SK-N-SH treated with all-trans-retinoic acid at 6 μM for 48 hours (cell line): ENCODE data around the gene DAAM2.

Source experiments
- ATAC-seq: fragments of 200-7000 bp; cut with Tn5 transposase; 3 replicates; pipeline ENCODE4 v1.9.1; 2020; ENCODE audit warnings: mild to moderate bottlenecking, moderate library complexity
- ARNTL ChIP-seq: fragments of 450-650 bp; formaldehyde crosslinking; IDR thresholded peaks from 2 replicates; pipeline ENCODE4 v1.5.0; 2020; ENCODE audit warnings: low read depth, mild to moderate bottlenecking, moderate library complexity, borderline replicate concordance
- BACH2 ChIP-seq: fragments of 250-450 bp; sonication (Bioruptor Pico); IDR thresholded peaks from 2 replicates; pipeline ENCODE4 v1.9.0; 2021; ENCODE audit warnings: mild to moderate bottlenecking, borderline replicate concordance
- CSDC2 ChIP-seq: fragments of 250-450 bp; sonication (Bioruptor Pico); IDR thresholded peaks from 2 replicates; pipeline ENCODE4 v1.5.0; 2020; ENCODE audit warnings: mild to moderate bottlenecking, moderate library complexity
- ESRRG ChIP-seq: fragments of 250-450 bp; sonication (Bioruptor Pico); IDR thresholded peaks from 2 replicates; pipeline ENCODE4 v1.6.1; 2021; ENCODE audit warnings: mild to moderate bottlenecking
- GLIS3 ChIP-seq: fragments of 250-450 bp; sonication (Bioruptor Pico); IDR thresholded peaks from 2 replicates; pipeline ENCODE4 v1.5.0; 2020; ENCODE audit warnings: mild to moderate bottlenecking, moderate library complexity
- ISL1 ChIP-seq: fragments of 250-450 bp; sonication (Bioruptor Pico); IDR thresholded peaks from 2 replicates; pipeline ENCODE4 v2.1.2; 2022; ENCODE audit warnings: mild to moderate bottlenecking, moderate library complexity
- OSR1 ChIP-seq: fragments of 250-450 bp; sonication (Bioruptor Pico); IDR thresholded peaks from 2 replicates; pipeline ENCODE4 v1.8.0; 2022; ENCODE audit warnings: moderate library complexity, mild to moderate bottlenecking, inconsistent platforms
- PPARA ChIP-seq: fragments of 250-450 bp; sonication (Bioruptor Pico); IDR thresholded peaks from 2 replicates; pipeline ENCODE4 v1.5.0; 2020; ENCODE audit warnings: mild to moderate bottlenecking, borderline replicate concordance
- SNAI2 ChIP-seq: fragments of 250-450 bp; sonication (Bioruptor Pico); IDR thresholded peaks from 2 replicates; pipeline ENCODE4 v1.5.0; 2020; ENCODE audit warnings: mild to moderate bottlenecking, moderate library complexity
- TCF4 ChIP-seq: fragments of 250-450 bp; sonication (Bioruptor Pico); IDR thresholded peaks from 2 replicates; pipeline ENCODE4 v1.8.0; 2021; ENCODE audit warnings: mild to moderate bottlenecking, moderate library complexity, borderline replicate concordance
- TOX ChIP-seq: fragments of 250-450 bp; sonication (Bioruptor Pico); IDR thresholded peaks from 2 replicates; pipeline ENCODE4 v1.8.0; 2021; ENCODE audit warnings: mild to moderate bottlenecking, moderate library complexity, borderline replicate concordance
- ZC3H10 ChIP-seq: fragments of 250-450 bp; sonication (Bioruptor Pico); IDR thresholded peaks from 2 replicates; pipeline ENCODE4 v1.5.1; 2021; ENCODE audit warnings: mild to moderate bottlenecking, moderate library complexity
- ZFP3 ChIP-seq: fragments of 250-450 bp; sonication (Bioruptor Pico); IDR thresholded peaks from 2 replicates; pipeline ENCODE4 v1.5.0; 2020; ENCODE audit warnings: mild to moderate bottlenecking, moderate library complexity
- ZFP30 ChIP-seq: fragments of 450-650 bp; formaldehyde crosslinking; IDR thresholded peaks from 2 replicates; pipeline ENCODE4 v1.5.0; 2022; ENCODE audit warnings: mild to moderate bottlenecking, moderate library complexity
- ZNF565 ChIP-seq: fragments of 450-650 bp; formaldehyde crosslinking; conservative IDR thresholded peaks from 2 replicates; pipeline ENCODE4 v1.5.0; 2020; ENCODE audit warnings: low read depth, mild to moderate bottlenecking, moderate library complexity
- ZNF70 ChIP-seq: fragments of 450-650 bp; formaldehyde crosslinking; IDR thresholded peaks from 2 replicates; pipeline ENCODE4 v1.5.0; 2020; ENCODE audit warnings: mild to moderate bottlenecking, moderate library complexity
- ZNF8 ChIP-seq: fragments of 450-650 bp; formaldehyde crosslinking; IDR thresholded peaks from 2 replicates; pipeline ENCODE4 v1.5.0; 2020; ENCODE audit warnings: mild to moderate bottlenecking, moderate library complexity
- TF ChIP-seq, protein P1 (sequence below): fragments of 250-450 bp; sonication (Bioruptor Pico); IDR thresholded peaks from 2 replicates; pipeline ENCODE4 v1.5.0; 2020; ENCODE audit warnings: mild to moderate bottlenecking, moderate library complexity
- TF ChIP-seq, protein P2 (sequence below): fragments of 250-450 bp; sonication (Bioruptor Pico); IDR thresholded peaks from 2 replicates; pipeline ENCODE4 v1.5.1; 2020; ENCODE audit warnings: low read depth, mild to moderate bottlenecking, moderate library complexity
- TF ChIP-seq, protein P3 (sequence below): fragments of 250-450 bp; sonication (Bioruptor Pico); IDR thresholded peaks from 2 replicates; pipeline ENCODE4 v1.8.0; 2020; ENCODE audit warnings: mild to moderate bottlenecking, moderate library complexity, borderline replicate concordance
- TF ChIP-seq, protein P4 (sequence below): fragments of 250-450 bp; sonication (Bioruptor Pico); IDR thresholded peaks from 2 replicates; pipeline ENCODE4 v1.5.1; 2021; ENCODE audit warnings: mild to moderate bottlenecking, moderate library complexity
- TF ChIP-seq, protein P5 (sequence below): fragments of 250-450 bp; sonication (Bioruptor Pico); IDR thresholded peaks from 2 replicates; pipeline ENCODE4 v1.8.0; 2021; ENCODE audit warnings: low read depth, mild to moderate bottlenecking, moderate library complexity, borderline replicate concordance

DAAM2 gene

DNA sequence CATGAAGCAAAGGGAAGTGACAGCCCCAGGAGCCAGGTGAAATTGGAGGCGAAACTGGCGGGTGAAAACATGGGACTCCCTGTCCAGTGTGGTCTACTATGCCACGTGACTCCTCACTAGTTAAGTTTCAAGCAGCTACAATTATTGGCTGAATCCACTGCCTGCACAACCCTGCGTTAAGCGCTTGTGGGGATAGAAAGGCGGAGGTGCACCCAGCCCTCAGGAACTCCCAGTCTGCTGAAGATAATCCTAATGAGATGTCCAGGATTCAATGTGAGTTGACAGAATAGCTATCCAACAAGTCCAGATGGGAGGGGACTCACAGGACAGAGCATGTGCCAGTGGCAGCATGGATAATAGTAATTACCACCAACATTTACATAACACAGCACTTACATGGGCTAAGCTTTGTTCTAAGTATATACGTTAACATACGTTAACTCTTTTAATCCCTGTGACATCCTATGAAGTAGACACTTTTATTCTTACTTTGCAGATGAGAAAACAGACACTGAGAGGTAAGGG, 140.3 kb downstream of the DAAM2 start:
- no peak for TF ChIP-seq OSR1 (CRISPR knock-in tag)
- TF ChIP-seq, protein P1, sequence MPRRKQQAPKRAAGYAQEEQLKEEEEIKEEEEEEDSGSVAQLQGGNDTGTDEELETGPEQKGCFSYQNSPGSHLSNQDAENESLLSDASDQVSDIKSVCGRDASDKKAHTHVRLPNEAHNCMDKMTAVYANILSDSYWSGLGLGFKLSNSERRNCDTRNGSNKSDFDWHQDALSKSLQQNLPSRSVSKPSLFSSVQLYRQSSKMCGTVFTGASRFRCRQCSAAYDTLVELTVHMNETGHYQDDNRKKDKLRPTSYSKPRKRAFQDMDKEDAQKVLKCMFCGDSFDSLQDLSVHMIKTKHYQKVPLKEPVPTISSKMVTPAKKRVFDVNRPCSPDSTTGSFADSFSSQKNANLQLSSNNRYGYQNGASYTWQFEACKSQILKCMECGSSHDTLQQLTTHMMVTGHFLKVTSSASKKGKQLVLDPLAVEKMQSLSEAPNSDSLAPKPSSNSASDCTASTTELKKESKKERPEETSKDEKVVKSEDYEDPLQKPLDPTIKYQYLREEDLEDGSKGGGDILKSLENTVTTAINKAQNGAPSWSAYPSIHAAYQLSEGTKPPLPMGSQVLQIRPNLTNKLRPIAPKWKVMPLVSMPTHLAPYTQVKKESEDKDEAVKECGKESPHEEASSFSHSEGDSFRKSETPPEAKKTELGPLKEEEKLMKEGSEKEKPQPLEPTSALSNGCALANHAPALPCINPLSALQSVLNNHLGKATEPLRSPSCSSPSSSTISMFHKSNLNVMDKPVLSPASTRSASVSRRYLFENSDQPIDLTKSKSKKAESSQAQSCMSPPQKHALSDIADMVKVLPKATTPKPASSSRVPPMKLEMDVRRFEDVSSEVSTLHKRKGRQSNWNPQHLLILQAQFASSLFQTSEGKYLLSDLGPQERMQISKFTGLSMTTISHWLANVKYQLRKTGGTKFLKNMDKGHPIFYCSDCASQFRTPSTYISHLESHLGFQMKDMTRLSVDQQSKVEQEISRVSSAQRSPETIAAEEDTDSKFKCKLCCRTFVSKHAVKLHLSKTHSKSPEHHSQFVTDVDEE (CRISPR knock-in tag) = no peak
- TF ChIP-seq TOX (CRISPR knock-in tag) = no peak
- TF ChIP-seq SNAI2 = no peak
- no peak for ATAC-seq

DNA sequence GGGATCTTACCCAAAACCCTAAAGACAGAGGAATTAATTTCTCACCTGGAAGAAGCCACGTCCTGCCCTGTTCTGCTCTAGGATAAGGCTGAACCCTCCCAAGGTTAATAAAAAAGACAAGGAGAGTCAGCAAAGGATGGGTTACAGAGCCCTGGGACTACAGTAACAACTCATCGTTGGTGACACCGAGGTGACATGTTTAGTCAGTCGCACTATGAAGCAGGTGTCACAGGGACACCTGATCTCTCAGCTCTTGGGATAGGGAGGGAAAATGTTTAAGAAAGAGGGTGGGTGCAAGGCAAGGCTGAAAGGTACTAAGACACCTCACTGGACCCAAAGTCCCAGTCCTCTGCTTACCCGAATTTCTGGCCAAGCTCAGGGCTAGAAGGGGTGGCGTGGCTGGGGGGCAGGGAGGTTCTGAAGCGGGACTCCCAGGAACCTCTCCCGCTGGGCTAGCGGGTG, 141.5 kb downstream of the DAAM2 start:
- TF ChIP-seq ARNTL = no peak
- no peak for TF ChIP-seq ESRRG (CRISPR knock-in tag)
- TF ChIP-seq, protein P2, sequence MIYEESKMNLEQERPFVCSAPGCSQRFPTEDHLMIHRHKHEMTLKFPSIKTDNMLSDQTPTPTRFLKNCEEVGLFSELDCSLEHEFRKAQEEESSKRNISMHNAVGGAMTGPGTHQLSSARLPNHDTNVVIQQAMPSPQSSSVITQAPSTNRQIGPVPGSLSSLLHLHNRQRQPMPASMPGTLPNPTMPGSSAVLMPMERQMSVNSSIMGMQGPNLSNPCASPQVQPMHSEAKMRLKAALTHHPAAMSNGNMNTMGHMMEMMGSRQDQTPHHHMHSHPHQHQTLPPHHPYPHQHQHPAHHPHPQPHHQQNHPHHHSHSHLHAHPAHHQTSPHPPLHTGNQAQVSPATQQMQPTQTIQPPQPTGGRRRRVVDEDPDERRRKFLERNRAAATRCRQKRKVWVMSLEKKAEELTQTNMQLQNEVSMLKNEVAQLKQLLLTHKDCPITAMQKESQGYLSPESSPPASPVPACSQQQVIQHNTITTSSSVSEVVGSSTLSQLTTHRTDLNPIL (CRISPR knock-in tag) = no peak
- TF ChIP-seq, protein P1 (CRISPR knock-in tag) = no peak
- no peak for TF ChIP-seq ZNF8 (CRISPR knock-in tag)
- TF ChIP-seq, protein P3, sequence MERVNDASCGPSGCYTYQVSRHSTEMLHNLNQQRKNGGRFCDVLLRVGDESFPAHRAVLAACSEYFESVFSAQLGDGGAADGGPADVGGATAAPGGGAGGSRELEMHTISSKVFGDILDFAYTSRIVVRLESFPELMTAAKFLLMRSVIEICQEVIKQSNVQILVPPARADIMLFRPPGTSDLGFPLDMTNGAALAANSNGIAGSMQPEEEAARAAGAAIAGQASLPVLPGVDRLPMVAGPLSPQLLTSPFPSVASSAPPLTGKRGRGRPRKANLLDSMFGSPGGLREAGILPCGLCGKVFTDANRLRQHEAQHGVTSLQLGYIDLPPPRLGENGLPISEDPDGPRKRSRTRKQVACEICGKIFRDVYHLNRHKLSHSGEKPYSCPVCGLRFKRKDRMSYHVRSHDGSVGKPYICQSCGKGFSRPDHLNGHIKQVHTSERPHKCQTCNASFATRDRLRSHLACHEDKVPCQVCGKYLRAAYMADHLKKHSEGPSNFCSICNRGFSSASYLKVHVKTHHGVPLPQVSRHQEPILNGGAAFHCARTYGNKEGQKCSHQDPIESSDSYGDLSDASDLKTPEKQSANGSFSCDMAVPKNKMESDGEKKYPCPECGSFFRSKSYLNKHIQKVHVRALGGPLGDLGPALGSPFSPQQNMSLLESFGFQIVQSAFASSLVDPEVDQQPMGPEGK = no peak
- TF ChIP-seq PPARA = no peak
- no peak for TF ChIP-seq TOX (CRISPR knock-in tag)
- no peak for TF ChIP-seq ZFP3 (CRISPR knock-in tag)
- TF ChIP-seq SNAI2 = no peak
- TF ChIP-seq BACH2 (CRISPR knock-in tag) = no peak
- TF ChIP-seq OSR1 (CRISPR knock-in tag) = no peak
- no peak for TF ChIP-seq ISL1 (CRISPR knock-in tag)

DNA sequence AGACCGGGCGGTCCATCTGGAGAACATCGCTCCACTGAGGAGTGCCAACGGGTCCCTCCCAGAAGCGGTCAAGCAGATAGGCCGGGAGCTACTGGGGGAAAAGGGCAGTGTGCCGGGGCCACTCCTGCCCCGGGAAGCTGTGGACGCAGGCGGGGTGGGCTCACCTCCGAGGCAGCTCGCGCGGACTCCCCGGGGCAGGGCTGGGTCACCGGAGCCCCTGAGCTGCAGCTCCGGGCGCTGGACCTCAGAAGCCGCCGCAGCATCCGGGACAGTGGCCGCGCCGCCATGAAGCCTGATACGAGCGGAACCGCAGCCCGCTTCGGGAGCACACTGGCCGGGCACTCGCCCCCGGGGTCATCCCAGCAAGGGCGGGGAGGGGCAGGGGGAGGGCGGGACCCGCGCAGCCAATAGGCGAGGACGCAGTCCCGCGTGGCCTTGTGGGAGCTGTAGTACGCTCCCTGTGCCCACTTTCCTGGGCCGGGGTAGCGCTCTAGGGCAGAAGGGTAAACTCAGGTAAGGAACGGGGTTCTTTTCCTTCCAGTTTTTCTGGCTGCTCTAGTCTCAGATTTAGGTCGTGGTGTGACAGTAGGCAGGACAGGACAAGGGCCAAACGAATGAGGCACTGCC, 142.1 kb downstream of the DAAM2 start, which contains the start of gene MOCS1:
TSS of gene MOCS1 (minus strand) at position 332 of the 627 bp plus-strand sequence. CDS start at position 287, 45 bp downstream.
- peak; percentile 99 for ATAC-seq
- no peak for TF ChIP-seq PPARA
- TF ChIP-seq ZNF8 (CRISPR knock-in tag) = no peak
- TF ChIP-seq ZFP30 = no peak
- TF ChIP-seq ZNF70 (CRISPR knock-in tag) = no peak
- TF ChIP-seq TOX (CRISPR knock-in tag) = no peak
- TF ChIP-seq SNAI2 = no peak
- no peak for TF ChIP-seq OSR1 (CRISPR knock-in tag)
- TF ChIP-seq, protein P3 = no peak
- TF ChIP-seq ZNF565 (CRISPR knock-in tag) = no peak
- no peak for TF ChIP-seq ZC3H10 (CRISPR knock-in tag)
- no peak for TF ChIP-seq TCF4 (CRISPR knock-in tag)
- TF ChIP-seq, protein P4, sequence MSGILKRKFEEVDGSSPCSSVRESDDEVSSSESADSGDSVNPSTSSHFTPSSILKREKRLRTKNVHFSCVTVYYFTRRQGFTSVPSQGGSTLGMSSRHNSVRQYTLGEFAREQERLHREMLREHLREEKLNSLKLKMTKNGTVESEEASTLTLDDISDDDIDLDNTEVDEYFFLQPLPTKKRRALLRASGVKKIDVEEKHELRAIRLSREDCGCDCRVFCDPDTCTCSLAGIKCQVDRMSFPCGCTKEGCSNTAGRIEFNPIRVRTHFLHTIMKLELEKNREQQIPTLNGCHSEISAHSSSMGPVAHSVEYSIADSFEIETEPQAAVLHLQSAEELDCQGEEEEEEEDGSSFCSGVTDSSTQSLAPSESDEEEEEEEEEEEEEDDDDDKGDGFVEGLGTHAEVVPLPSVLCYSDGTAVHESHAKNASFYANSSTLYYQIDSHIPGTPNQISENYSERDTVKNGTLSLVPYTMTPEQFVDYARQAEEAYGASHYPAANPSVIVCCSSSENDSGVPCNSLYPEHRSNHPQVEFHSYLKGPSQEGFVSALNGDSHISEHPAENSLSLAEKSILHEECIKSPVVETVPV (CRISPR knock-in tag) = no peak
- TF ChIP-seq CSDC2 (CRISPR knock-in tag) = no peak
- no peak for TF ChIP-seq ZFP3 (CRISPR knock-in tag)
- TF ChIP-seq, protein P5, sequence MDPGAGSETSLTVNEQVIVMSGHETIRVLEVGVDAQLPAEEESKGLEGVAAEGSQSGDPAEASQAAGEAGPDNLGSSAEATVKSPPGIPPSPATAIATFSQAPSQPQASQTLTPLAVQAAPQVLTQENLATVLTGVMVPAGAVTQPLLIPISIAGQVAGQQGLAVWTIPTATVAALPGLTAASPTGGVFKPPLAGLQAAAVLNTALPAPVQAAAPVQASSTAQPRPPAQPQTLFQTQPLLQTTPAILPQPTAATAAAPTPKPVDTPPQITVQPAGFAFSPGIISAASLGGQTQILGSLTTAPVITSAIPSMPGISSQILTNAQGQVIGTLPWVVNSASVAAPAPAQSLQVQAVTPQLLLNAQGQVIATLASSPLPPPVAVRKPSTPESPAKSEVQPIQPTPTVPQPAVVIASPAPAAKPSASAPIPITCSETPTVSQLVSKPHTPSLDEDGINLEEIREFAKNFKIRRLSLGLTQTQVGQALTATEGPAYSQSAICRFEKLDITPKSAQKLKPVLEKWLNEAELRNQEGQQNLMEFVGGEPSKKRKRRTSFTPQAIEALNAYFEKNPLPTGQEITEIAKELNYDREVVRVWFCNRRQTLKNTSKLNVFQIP (CRISPR knock-in tag) = no peak
- no peak for TF ChIP-seq BACH2 (CRISPR knock-in tag)
- no peak for TF ChIP-seq GLIS3 (CRISPR knock-in tag)

More for the DNA sequence above, 141.5 kb downstream of the DAAM2 start:
- peak; percentile 4; the same call in 2 of the 3 replicates for ATAC-seq
